ENCODE results near the gene C19orf85.
"Not testable (repeated sequence)": the region's sequence is repeated elsewhere in the genome, so short reads cannot be mapped to it uniquely, and the experiment has no call there.

C19orf85 gene

GRCh38 chr19:55457683-55458457 is 6.7 kb downstream of the C19orf85 start:
- no peak for DNase-seq

DNA sequence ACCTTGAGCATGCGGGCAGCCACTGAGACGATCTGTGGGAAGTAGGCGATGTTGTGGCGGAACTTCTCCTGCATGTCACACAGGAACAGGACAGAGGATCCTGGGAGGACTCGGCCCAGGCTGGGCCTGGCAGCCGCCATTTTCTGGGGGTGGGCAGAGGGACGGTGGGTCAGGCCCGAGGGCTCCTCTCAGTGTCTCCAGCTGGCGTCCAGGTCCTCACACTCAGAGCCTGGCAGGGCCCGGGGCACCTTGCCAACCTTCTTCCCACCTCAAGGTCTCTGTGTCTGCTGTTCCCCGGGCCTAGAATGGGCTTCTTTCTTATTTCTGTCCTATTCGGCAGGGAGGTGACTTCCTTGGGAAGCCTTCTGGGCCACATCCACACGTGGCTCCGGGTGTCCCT is 8.2 kb downstream of the C19orf85 start:
- no peak for DNase-seq

GRCh38 chr19:55455576-55456235 is 8.8 kb downstream of the C19orf85 start:
- DNase-seq: no peak

DNA sequence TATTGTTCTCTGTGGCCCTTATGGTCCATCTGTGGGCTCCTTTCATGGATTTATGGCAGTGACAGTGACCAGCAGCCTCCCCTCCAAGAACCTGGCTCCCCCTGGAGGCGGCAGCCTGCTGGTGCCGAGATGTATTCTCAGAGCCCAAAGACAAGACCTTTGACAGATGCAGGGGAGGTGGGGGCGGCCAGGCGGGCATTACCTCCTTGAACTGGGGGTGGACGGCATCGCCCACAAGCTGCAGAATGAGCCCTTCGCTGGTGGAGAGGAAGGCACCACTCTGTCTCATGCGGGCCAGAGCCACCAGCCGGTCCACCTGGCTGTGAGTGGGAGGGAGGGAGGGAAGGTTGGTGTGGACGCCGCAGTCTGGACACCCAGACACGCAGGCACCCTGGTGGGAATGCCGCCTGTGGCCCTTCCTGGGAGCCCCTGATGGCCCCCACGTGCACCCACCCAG is 9.7 kb downstream of the C19orf85 start:
- DNase-seq: no peak

GRCh38 chr19:55453511-55454260 is 10.9 kb downstream of the C19orf85 start:
- no peak for DNase-seq

- no peak for DNase-seq
Observed at GRCh38 chr19:55452749-55453346, 11.7 kb downstream of the C19orf85 start.

GRCh38 chr19:55451965-55452748 is 12.4 kb downstream of the C19orf85 start:
- no peak for DNase-seq

DNA sequence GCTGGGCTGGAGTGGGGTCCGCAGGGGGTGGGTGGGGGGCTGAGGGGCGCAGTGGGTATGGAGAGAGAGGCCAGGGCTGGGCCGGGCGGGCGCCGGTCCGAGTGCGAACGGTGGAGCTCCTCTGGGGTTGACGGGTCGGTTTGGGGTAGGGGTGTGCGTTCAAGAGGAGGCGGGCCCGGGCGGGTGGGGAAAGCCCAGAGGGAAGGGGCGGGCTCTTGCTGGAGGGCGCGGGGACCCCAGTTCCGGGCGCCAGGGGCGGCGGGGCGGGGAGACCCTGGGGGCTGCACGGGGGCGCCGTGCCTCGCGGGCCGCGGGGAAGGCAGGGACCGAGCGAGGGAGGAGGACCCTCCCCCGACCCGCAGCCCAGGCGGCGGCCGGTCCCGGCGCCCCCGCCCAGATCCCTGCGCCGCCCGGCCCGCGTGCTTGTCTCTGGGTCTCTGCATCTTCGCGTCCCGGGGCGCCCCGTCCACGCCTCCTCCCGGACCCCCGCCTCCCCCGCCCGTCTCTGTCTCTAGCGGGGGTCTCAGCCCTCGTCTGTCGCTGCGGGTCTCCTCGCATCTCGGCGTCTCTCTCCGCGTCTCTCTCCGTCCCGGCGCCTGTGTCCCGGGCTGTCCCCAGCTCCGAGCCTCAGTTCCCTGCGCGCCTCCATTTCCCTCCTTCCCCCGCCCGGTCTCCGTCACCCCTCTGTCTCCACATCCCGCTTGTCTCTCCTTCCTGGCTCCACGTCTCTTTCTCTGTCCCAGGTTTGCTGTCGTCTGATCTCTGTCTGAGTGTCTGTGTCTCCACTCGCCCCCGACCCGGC is 13.2 kb downstream of the C19orf85 start:
- no peak for DNase-seq

GRCh38 chr19:55449469-55449868 is 15.1 kb downstream of the C19orf85 start:
- DNase-seq: no peak

- not testable (repeated sequence) for DNase-seq
Observed at GRCh38 chr19:55448175-55448490, 16.4 kb downstream of the C19orf85 start.

DNA sequence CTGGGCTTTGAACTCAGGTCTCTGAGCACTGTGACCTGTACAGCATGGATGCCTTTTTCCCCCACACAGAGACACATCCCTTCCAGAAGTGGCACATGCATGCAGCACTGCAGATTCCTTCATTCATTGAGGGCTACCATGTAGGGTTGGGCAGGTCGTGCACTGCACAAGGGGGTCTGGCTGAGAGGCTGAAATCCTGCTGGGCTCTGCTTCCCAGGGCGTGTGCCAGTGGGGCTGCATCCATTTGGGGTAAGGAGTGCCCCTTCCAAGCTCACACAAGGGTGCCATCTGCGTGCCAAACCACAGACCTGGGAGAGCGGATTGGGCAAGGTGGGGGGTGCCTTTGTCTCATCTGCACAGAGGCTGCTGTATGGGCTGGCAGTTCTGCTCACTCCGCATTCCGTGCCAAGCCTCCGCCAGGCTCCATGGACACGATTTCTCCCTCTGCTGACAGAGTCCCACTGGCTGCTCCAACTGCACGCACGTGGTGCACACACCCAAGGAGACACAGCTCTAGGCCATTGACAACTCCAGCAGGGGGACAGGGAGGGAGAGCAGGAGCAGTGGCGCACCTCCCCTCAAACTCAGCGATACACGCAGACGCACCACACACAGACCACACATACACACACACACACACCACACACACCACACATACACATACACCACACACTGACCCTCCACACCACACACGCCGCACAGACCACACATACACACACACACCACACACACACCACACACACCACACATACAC is 17.0 kb downstream of the C19orf85 start:
- DNase-seq: peak; percentile 20

- DNase-seq: no peak
Observed at GRCh38 chr19:55446060-55446459, 18.5 kb downstream of the C19orf85 start.

DNA sequence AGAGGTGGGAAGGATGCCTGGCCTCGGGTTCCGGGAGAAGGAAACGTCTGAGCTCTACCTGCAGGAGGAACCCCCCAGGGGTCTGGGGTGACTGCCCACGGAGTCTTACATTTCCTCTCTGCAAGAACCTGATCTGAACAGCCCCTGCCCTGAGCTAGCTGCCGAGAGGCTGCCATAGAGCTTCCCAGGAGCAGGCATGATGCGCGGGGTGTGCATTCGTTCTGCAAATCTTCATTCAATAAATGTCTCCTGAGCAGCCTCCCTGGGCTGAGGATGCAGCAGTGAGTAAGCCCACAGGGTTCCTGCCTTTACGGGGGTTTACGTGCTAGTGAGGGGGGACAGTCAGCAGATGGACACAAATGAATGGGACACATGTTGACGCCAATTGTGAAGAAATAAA is 19.9 kb downstream of the C19orf85 start:
- no peak for DNase-seq

DNA sequence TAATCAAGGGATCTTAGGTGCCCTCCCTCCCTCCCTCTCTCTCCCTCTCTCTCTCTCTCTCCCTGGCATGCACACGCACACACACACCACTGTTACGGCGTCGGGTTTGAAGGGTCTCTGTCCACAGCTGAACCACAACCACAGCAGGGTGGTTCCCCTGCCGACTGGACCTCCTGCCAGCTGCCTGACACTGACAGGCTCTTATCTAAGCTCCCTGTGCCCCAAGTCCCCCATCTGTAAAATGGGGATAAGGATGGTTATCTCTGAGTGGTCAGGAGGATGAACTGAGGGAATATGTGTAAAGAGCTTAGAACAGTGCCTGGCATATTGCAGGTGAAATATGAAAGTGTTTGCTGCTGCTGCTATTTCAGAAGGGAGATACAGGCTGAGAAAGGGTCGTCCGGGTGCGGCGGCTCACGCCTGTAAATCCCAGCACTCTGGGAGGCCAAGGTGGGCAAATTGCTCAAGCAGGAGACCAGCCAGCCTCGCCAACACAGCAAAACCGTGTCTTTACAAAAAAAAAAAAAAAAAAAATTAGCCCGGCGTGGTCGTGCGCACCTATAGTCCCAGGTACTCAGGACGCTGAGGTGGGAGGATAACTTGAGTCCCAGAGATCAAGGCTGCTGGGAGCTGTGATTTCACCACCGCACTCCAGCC is 20.6 kb downstream of the C19orf85 start:
- no peak for DNase-seq

DNA sequence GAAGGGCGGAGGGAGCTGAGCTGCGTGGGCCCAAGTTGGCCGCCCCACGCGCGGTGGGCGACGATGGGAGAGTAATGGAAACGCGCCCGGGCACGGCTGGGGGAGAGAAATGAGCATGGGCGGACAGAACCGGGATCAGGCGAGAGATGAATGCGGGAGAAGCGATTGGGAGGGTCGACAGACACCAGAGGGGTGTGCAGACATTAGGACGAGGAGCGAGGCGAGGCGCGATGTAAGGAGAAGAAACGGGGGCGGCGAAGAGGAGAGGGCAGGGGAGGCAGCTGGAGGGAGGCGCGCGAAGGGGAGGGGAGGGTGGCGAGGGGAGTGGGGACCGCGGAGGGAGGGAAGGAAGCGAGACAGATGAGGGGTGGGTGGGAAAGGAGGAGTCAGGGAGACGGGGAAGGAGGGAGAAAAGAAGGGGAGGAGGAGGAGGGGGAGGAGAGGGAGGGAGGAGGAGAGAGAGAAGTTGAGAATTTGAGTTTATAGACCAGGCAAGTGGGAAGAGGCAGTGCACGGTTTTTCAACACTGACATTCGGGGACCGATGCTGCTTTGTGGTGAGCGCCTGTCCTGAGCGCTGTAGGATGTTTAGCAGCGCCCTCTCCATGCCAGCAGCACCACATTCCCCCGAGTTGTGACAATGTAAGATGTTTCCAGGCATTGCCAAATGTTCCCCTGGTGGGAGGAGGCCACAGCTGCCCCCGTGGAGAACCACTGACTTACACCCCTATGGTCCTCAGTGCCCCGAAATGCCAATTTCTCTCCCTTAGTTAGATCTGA is 21.3 kb downstream of the C19orf85 start, which contains the start of gene SHISA7:
Gene SHISA7, minus strand, starts transcription at position 256 of the 779 bp plus-strand sequence. CDS start 437 bp downstream, outside the sequence.
- DNase-seq: no peak

GRCh38 chr19:55442372-55442961 is 22.1 kb downstream of the C19orf85 start:
- no peak for DNase-seq

- no peak for DNase-seq
Observed at GRCh38 chr19:55441692-55442321, 22.7 kb downstream of the C19orf85 start.

- DNase-seq: no peak
Observed at GRCh38 chr19:55441319-55441691, 23.2 kb downstream of the C19orf85 start.
